Testis (tissue), 3 donors: Measurements from ENCODE around the gene MAGI2. TPM values are rescaled to one million over a fixed set of nuclear protein-coding genes. Genes with fewer than 3 reads are reported as not detected.

Experiments used
- DNase-seq: peaks from one replicate; pipeline ENCODE4 v3.0.0-alpha.2; 2019
- H3K27ac ChIP-seq, 2 donors: fragments of 200-600 bp; sonication (generic); one replicate each; pipeline ENCODE4 v1.5.1; 2019
- H3K27me3 ChIP-seq: fragments of 200-600 bp; sonication (generic); one replicate; pipeline ENCODE4 v1.5.1; 2019
- H3K36me3 ChIP-seq: fragments of 200-600 bp; sonication (generic); one replicate; pipeline ENCODE4 v1.5.1; 2017; ENCODE audit warnings: low read depth; ENCODE audit errors: missing control alignments
- H3K4me1 ChIP-seq: fragments of 200-600 bp; sonication (generic); one replicate; pipeline ENCODE4 v1.5.1; 2019
- H3K4me3 ChIP-seq, 2 donors: fragments of 200-600 bp; sonication (generic); one replicate each; pipeline ENCODE4 v1.5.1; 2017 to 2019
- H3K9me3 ChIP-seq: fragments of 200-600 bp; sonication (generic); one replicate; pipeline ENCODE4 v1.5.1; 2017
- CTCF ChIP-seq, 3 experiments: fragments of 450-650 bp in 2 of 3; fragments of 200-600 bp in 1 of 3; sonication (generic) in 1 of 3; IDR thresholded peaks; one replicate each; pipeline ENCODE4 v1.5.1; 2016 to 2019; ENCODE audit warnings: antibody characterized with exemption in 3 of 3, mild to moderate bottlenecking in 2 of 3, moderate library complexity in 1 of 3
- POLR2A ChIP-seq: fragments of 450-650 bp; IDR thresholded peaks from one replicate; pipeline ENCODE4 v1.6.1; 2017; ENCODE audit warnings: antibody characterized with exemption, mild to moderate bottlenecking, moderate library complexity
- WGBS, 2 donors: methylation state at CpG; one replicate each; pipeline ENCODE4 v1.1.5; 2018; 5-methylcytosine and 5-hydroxymethylcytosine counted together
- intact Hi-C: fragments of 100-400 bp; cut with DNase I; formaldehyde crosslinking; loops from one replicate; pipeline ENCODE4 v1.15.1; 2023; ENCODE audit warnings: low total_unique reads
- polyA plus RNA-seq: library from polyadenylated mRNA; stranded (reverse); fragments of 350-450 nt; fragmentation: Illumina TruSeq; extraction: RNeasy Lipid Tissue Mini Kit (QIAGEN cat#74804); gene quantifications from one replicate; pipeline ENCODE4 v1.2.3, GENCODE V29; 2014; ENCODE audit warnings: low read depth, low replicate concordance; ENCODE audit not compliant: insufficient read depth
- total RNA-seq, 2 donors: library from RNA; depleted of rRNA; stranded (reverse); fragments of >200 nt; gene quantifications; one replicate each; pipeline ENCODE4 v1.2.3, GENCODE V29; 2016

Gene MAGI2
- total and polyA plus RNA-seq, 3 donors from 2014 or later, result 11.2 to 13.1 (median 12.4) TPM

GRCh38 chr7:79149831-79150230 is 303.6 kb downstream of the MAGI2 start:
- intact Hi-C loops, result no loop called here
- H3K27ac ChIP-seq, result no peak overlapping the region
- TF ChIP-seq CTCF (IDR thresholded peaks at IDR 0.05) (no peak), POLR2A (no peak)
- WGBS, 2 donors, result 61 to 68% methylated on average over 1 of the region's 1 CpG
- H3K27me3 ChIP-seq, result no peaks in the 10 kb centered on the region
- H3K4me1 ChIP-seq, result no peaks in the 10 kb centered on the region
- H3K9me3 ChIP-seq, result no peaks in the 10 kb centered on the region
- H3K4me3 ChIP-seq, result no peak overlapping the region
- H3K36me3 ChIP-seq, result no peaks in the 10 kb centered on the region
- no peak for DNase-seq

GRCh38 chr7:79142706-79143105 is 310.8 kb downstream of the MAGI2 start:
- no peaks in the 10 kb centered on the region for H3K4me1 ChIP-seq
- DNase-seq, result no peak
- H3K27me3 ChIP-seq, result no peaks in the 10 kb centered on the region
- no peak overlapping the region for H3K27ac ChIP-seq
- 88 to 93% methylated on average over 3 of the region's 3 CpGs for WGBS, 2 donors
- TF ChIP-seq CTCF (IDR thresholded peaks at IDR 0.05), result no peak
- H3K9me3 ChIP-seq, result no peaks in the 10 kb centered on the region
- H3K4me3 ChIP-seq, result no peak overlapping the region
- H3K36me3 ChIP-seq, result no peaks in the 10 kb centered on the region
- intact Hi-C loops, result no loop called here

DNA sequence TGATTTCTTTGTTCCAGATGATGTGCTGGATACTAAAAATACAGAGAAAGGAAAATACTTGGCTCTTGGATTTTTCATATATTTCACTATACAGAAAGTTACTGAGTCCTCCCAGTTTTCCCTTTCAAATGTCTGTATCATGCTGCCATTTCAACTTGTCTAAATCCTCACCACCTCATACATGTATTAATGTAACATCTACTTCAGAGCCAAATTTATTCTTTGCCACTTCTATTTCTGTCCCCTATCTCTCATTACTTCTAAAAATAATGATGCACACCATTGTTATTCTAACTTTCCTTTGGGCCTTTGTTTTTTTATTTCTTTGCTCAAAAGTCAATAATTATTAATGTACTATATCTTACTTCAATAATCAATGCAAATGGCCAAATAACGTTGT is 312.2 kb downstream of the MAGI2 start:
- 55 to 70% methylated on average over 1 of the region's 1 CpG for WGBS, 2 donors

GRCh38 chr7:79137942-79138341 is 315.5 kb downstream of the MAGI2 start:
- Histone ChIP-seq H3K27me3 (no peaks in the 10 kb centered on the region), H3K9me3 (no peaks in the 10 kb centered on the region), H3K4me1 (no peaks in the 10 kb centered on the region), H3K36me3 (no peaks in the 10 kb centered on the region), H3K27ac (no peak overlapping the region), H3K4me3 (no peak overlapping the region)
- intact Hi-C loops, result no loop called here
- TF ChIP-seq POLR2A, result no peak
- no peak for TF ChIP-seq CTCF (IDR thresholded peaks at IDR 0.05)
- no peak for DNase-seq
- 91 to 98% methylated on average over 3 of the region's 3 CpGs for WGBS, 2 donors

More for the DNA sequence above, 312.2 kb downstream of the MAGI2 start:
- no peak overlapping the region for H3K4me3 ChIP-seq
- no peaks in the 10 kb centered on the region for H3K4me1 ChIP-seq
- TF ChIP-seq POLR2A (no peak), CTCF (IDR thresholded peaks at IDR 0.05) (no peak)
- no peaks in the 10 kb centered on the region for H3K27me3 ChIP-seq
- no peak overlapping the region for H3K27ac ChIP-seq
- H3K36me3 ChIP-seq, result no peaks in the 10 kb centered on the region
- intact Hi-C loops, result no loop called here
- no peaks in the 10 kb centered on the region for H3K9me3 ChIP-seq
- DNase-seq, result no peak

- H3K27me3 ChIP-seq, result no peaks in the 10 kb centered on the region
- no peaks in the 10 kb centered on the region for H3K36me3 ChIP-seq
- TF ChIP-seq POLR2A, result no peak
- no peak for TF ChIP-seq CTCF (IDR thresholded peaks at IDR 0.05)
- H3K9me3 ChIP-seq, result no peaks in the 10 kb centered on the region
- no peak overlapping the region for H3K27ac ChIP-seq
- WGBS, 2 donors, result 79 to 94% methylated on average over 4 of the region's 4 CpGs
- no peaks in the 10 kb centered on the region for H3K4me1 ChIP-seq
- DNase-seq, result no peak
- no peak overlapping the region for H3K4me3 ChIP-seq
- intact Hi-C loops, result no loop called here
Observed at GRCh38 chr7:79132844-79133451, 320.5 kb downstream of the MAGI2 start.
